Inflammatory macrophage treated with lipopolysaccharide for 4 hours (primary cell): Measurements from ENCODE around the gene PLEKHG3.

Source experiments
- DNase-seq: peaks from one replicate; pipeline ENCODE4 v3.0.0-alpha.2; 2020

PLEKHG3 gene

GRCh38 chr14:64728856-64729255, 24.6 kb downstream of the PLEKHG3 start:
- no peak for DNase-seq

- no peak for DNase-seq
Measured at GRCh38 chr14:64729386-64730060, 25.3 kb downstream of the PLEKHG3 start.

GRCh38 chr14:64730061-64730440, 25.8 kb downstream of the PLEKHG3 start:
- DNase-seq, result no peak

GRCh38 chr14:64730681-64731080, 26.5 kb downstream of the PLEKHG3 start:
- no peak for DNase-seq

- no peak for DNase-seq
Measured at GRCh38 chr14:64731141-64731581, 26.9 kb downstream of the PLEKHG3 start.

GRCh38 chr14:64732066-64732465, 27.8 kb downstream of the PLEKHG3 start:
- no peak for DNase-seq

GRCh38 chr14:64732536-64733120, 28.4 kb downstream of the PLEKHG3 start:
- no peak for DNase-seq

GRCh38 chr14:64733321-64733720, 29.1 kb downstream of the PLEKHG3 start:
- no peak for DNase-seq

GRCh38 chr14:64733899-64734298, 29.7 kb downstream of the PLEKHG3 start:
- DNase-seq, result no peak

- DNase-seq, result no peak
Measured at GRCh38 chr14:64734990-64735389, 30.8 kb downstream of the PLEKHG3 start.

GRCh38 chr14:64736271-64737169, 32.3 kb downstream of the PLEKHG3 start:
- DNase-seq, result no peak

GRCh38 chr14:64737391-64738280, 33.4 kb downstream of the PLEKHG3 start:
- DNase-seq, result no peak

GRCh38 chr14:64738281-64738804, 34.1 kb downstream of the PLEKHG3 start:
- DNase-seq, result no peak

- no peak for DNase-seq
Measured at GRCh38 chr14:64741200-64741599, 37.0 kb downstream of the PLEKHG3 start.

- no peak for DNase-seq
Measured at GRCh38 chr14:64741961-64742360, 37.7 kb downstream of the PLEKHG3 start.

- no peak for DNase-seq
Measured at GRCh38 chr14:64743061-64743460, 38.8 kb downstream of the PLEKHG3 start.

GRCh38 chr14:64745511-64746091, 41.4 kb downstream of the PLEKHG3 start:
- no peak for DNase-seq

GRCh38 chr14:64746298-64747250, 42.4 kb downstream of the PLEKHG3 start:
- no peak for DNase-seq

GRCh38 chr14:64747327-64747726, 43.1 kb downstream of the PLEKHG3 start:
- DNase-seq, result no peak

- DNase-seq, result no peak
Measured at GRCh38 chr14:64748521-64748920, 44.3 kb downstream of the PLEKHG3 start.
